H1 (cell line): ENCODE data around the gene PGP. TPM values are rescaled to one million over a fixed set of nuclear protein-coding genes. Genes with fewer than 3 reads are reported as not detected.

ENCODE experiments used
- CTCF ChIA-PET: fragments of 300-600 bp; sonication (Branson Sonifier 250); formaldehyde crosslinking; loops from one replicate; lab custom pipeline; 2021; ENCODE audit not compliant: partially characterized antibody; lab: Charles Lee
- POLR2A ChIA-PET: fragments of 300-600 bp; sonication (Branson Sonifier 250); formaldehyde crosslinking; loops from one replicate; lab custom pipeline; 2021; ENCODE audit warnings: inconsistent platforms; ENCODE audit not compliant: partially characterized antibody; lab: Charles Lee
- DNase-seq, 2 experiments: peaks; one replicate each; pipeline versions ENCODE4 v3.0.0 to v3.0.0-alpha.2; 2010 to 2022; ENCODE audit warnings: low spot score in 2 of 2, low read depth in 1 of 2, mixed read lengths in 1 of 2
- FAIRE-seq: peaks from 2 replicates; lab custom pipeline; 2011; peaks lifted over from hg19 to GRCh38; lab: Jason Lieb, UNC
- H2AFZ ChIP-seq: 2 replicates; pipeline ENCODE4 v1.8.1; 2012; ENCODE audit warnings: low read length, inconsistent platforms
- H2AK5ac ChIP-seq: 2 replicates; pipeline ENCODE4 v1.6.1; 2013; ENCODE audit warnings: low read depth, low read length
- H2BK120ac ChIP-seq: replicated peaks from 2 replicates; pipeline ENCODE3; 2013; ENCODE audit warnings: low read depth, low read length, inconsistent platforms
- H2BK12ac ChIP-seq: 2 replicates; pipeline ENCODE4 v1.6.1; 2013; ENCODE audit warnings: low read depth, low read length
- H2BK15ac ChIP-seq: 2 replicates; pipeline ENCODE4 v1.6.1; 2013; ENCODE audit warnings: low read length
- H2BK20ac ChIP-seq: 2 replicates; pipeline ENCODE4 v1.6.1; 2013; ENCODE audit warnings: low read length
- H2BK5ac ChIP-seq: 2 replicates; pipeline ENCODE4 v1.6.1; 2013; ENCODE audit warnings: low read depth, low read length
- H3K14ac ChIP-seq: 2 replicates; pipeline ENCODE4 v1.6.1; 2013; ENCODE audit warnings: inconsistent platforms; ENCODE audit not compliant: insufficient read length
- H3K18ac ChIP-seq: 2 replicates; pipeline ENCODE4 v1.6.1; 2013; ENCODE audit warnings: low read length; ENCODE audit errors: extremely low read depth
- H3K23ac ChIP-seq: 2 replicates; pipeline ENCODE4 v1.6.1; 2013; ENCODE audit warnings: inconsistent platforms; ENCODE audit not compliant: insufficient read length
- H3K23me2 ChIP-seq: 2 replicates; pipeline ENCODE4 v1.6.1; 2013; ENCODE audit warnings: low read depth, low read length
- H3K27ac ChIP-seq: 2 replicates; pipeline ENCODE4 v1.6.1; 2011; ENCODE audit warnings: low read depth, low read length, inconsistent platforms
- H3K27me3 ChIP-seq, 4 experiments: replicated peaks in 1 of 4; 1 replicate in 1 of 4; 2 replicates in 3 of 4; pipeline versions ENCODE4 v1.6.1 to v1.8.1; 2011 to 2013; ENCODE audit warnings: low read length in 3 of 4, mild to moderate bottlenecking in 3 of 4, inconsistent platforms in 2 of 4, mixed read lengths in 2 of 4, moderate library complexity in 1 of 4; ENCODE audit not compliant: control insufficient read depth in 3 of 4, insufficient read depth in 3 of 4; ENCODE audit errors: extremely low read depth in 1 of 4
- H3K36me3 ChIP-seq, 4 experiments: 2 replicates each; pipeline versions ENCODE4 v1.6.1 to v1.8.1; 2011 to 2013; ENCODE audit warnings: mild to moderate bottlenecking in 4 of 4, low read length in 3 of 4, moderate library complexity in 2 of 4, control low read depth in 1 of 4, inconsistent platforms in 1 of 4; ENCODE audit not compliant: insufficient read depth in 4 of 4, control insufficient read depth in 2 of 4
- H3K4ac ChIP-seq: replicated peaks from 2 replicates; pipeline ENCODE3; 2013; ENCODE audit warnings: low read length, low read depth, mixed read lengths, inconsistent platforms; ENCODE audit not compliant: insufficient read length
- H3K4me1 ChIP-seq, 4 experiments: replicated peaks in 1 of 4; 1 replicate in 1 of 4; 2 replicates in 3 of 4; pipeline versions ENCODE4 v1.6.1 to v1.8.1; 2011 to 2013; ENCODE audit warnings: low read length in 3 of 4, inconsistent platforms in 2 of 4, mixed read lengths in 1 of 4; ENCODE audit not compliant: insufficient read depth in 4 of 4, control insufficient read depth in 3 of 4
- H3K4me2 ChIP-seq, 2 experiments: 2 replicates each; pipeline versions ENCODE4 v1.6.1 to v1.8.1; 2011 to 2013; ENCODE audit warnings: low read depth in 2 of 2, low read length in 2 of 2, control low read depth in 1 of 2, inconsistent platforms in 1 of 2, mild to moderate bottlenecking in 1 of 2; ENCODE audit not compliant: insufficient read depth in 1 of 2
- H3K4me3 ChIP-seq, 4 experiments: fragments of 200-600, 300-600 bp in 1 of 4; sonication (generic), shearing (Covaris generic), sonication (Bioruptor Twin) in 1 of 4; 2 replicates each; pipeline versions ENCODE4 v1.5.1 to v1.8.1; 2011 to 2016; ENCODE audit warnings: low read length in 4 of 4, low read depth in 3 of 4, control low read depth in 2 of 4, inconsistent platforms in 2 of 4, mild to moderate bottlenecking in 2 of 4, mixed read lengths in 1 of 4, moderate library complexity in 1 of 4; ENCODE audit not compliant: insufficient read depth in 2 of 4; ENCODE audit errors: extremely low read depth in 1 of 4
- H3K56ac ChIP-seq: replicated peaks from 2 replicates; pipeline ENCODE3; 2013; ENCODE audit warnings: low read depth, mild to moderate bottlenecking, mixed read lengths, low read length, inconsistent platforms; ENCODE audit not compliant: insufficient read length
- H3K79me1 ChIP-seq: 2 replicates; pipeline ENCODE4 v1.6.1; 2013; ENCODE audit warnings: low read depth, low read length, control low read depth
- H3K79me2 ChIP-seq, 2 experiments: 2 replicates each; pipeline versions ENCODE4 v1.6.1 to v1.8.1; 2012 to 2013; ENCODE audit warnings: low read length in 2 of 2, mild to moderate bottlenecking in 2 of 2, inconsistent platforms in 1 of 2; ENCODE audit not compliant: insufficient read depth in 2 of 2, control insufficient read depth in 1 of 2
- H3K9ac ChIP-seq, 4 experiments: replicated peaks in 1 of 4; 1 replicate in 1 of 4; 2 replicates in 3 of 4; pipeline versions ENCODE4 v1.6.1 to v1.8.1; 2011 to 2013; ENCODE audit warnings: low read depth in 3 of 4, low read length in 3 of 4, control low read depth in 2 of 4, mild to moderate bottlenecking in 2 of 4, moderate library complexity in 2 of 4, inconsistent platforms in 1 of 4; ENCODE audit errors: extremely low read depth in 1 of 4
- H3K9me3 ChIP-seq, 2 experiments: 2 replicates each; pipeline versions ENCODE4 v1.6.1 to v1.8.1; 2012 to 2013; ENCODE audit warnings: mild to moderate bottlenecking in 2 of 2, moderate library complexity in 2 of 2, control low read depth in 1 of 2, inconsistent platforms in 1 of 2, low read depth in 1 of 2, low read length in 1 of 2, mixed read lengths in 1 of 2; ENCODE audit not compliant: insufficient read depth in 2 of 2
- H4K20me1 ChIP-seq, 2 experiments: replicated peaks in 1 of 2; 2 replicates each; pipeline versions ENCODE3 to v1.8.1; 2011 to 2013; ENCODE audit warnings: inconsistent platforms in 2 of 2, low read length in 2 of 2, mild to moderate bottlenecking in 1 of 2; ENCODE audit not compliant: insufficient read depth in 2 of 2, control insufficient read depth in 1 of 2
- H4K5ac ChIP-seq: 2 replicates; pipeline ENCODE4 v1.6.1; 2013; ENCODE audit warnings: low read length, low read depth, mixed read lengths, inconsistent platforms; ENCODE audit not compliant: insufficient read length
- H4K8ac ChIP-seq: 2 replicates; pipeline ENCODE4 v1.8.0; 2013; ENCODE audit warnings: mild to moderate bottlenecking, moderate library complexity, low read length, inconsistent platforms; ENCODE audit not compliant: insufficient read depth; ENCODE audit errors: extremely low read depth
- H4K91ac ChIP-seq: replicated peaks from 2 replicates; pipeline ENCODE3; 2013; ENCODE audit warnings: low read length, mixed read lengths, inconsistent platforms; ENCODE audit not compliant: insufficient read length
- GTF2F1 ChIP-seq: IDR thresholded peaks from 2 replicates; pipeline ENCODE4 v1.6.1; 2012; ENCODE audit warnings: low read depth, low read length, improper control_type of control experiment, borderline replicate concordance
- KDM1A ChIP-seq: fragments of 200-600, 300-600 bp; sonication (generic); IDR thresholded peaks from 2 replicates; pipeline ENCODE4 v1.7.1; 2016; ENCODE audit warnings: mild to moderate bottlenecking, low read length, borderline replicate concordance
- KDM4A ChIP-seq: IDR thresholded peaks from one replicate; pipeline ENCODE4 v1.7.1; 2012; ENCODE audit warnings: low read depth, mild to moderate bottlenecking, moderate library complexity, low read length, inconsistent platforms; ENCODE audit not compliant: severe bottlenecking
- MAFK ChIP-seq: IDR thresholded peaks from 2 replicates; pipeline ENCODE4 v1.6.1; 2012; ENCODE audit warnings: low read depth, mild to moderate bottlenecking, improper control_type of control experiment, low read length
- SAP30 ChIP-seq: fragments of 300-600 bp; sonication (generic); IDR thresholded peaks from 2 replicates; pipeline ENCODE4 v1.7.1; 2012; ENCODE audit warnings: low read length, moderate library complexity, mild to moderate bottlenecking, inconsistent platforms; ENCODE audit not compliant: insufficient read depth, insufficient replicate concordance
- SIN3A ChIP-seq, 2 experiments: IDR thresholded peaks in 1 of 2; conservative IDR thresholded peaks in 1 of 2; 2 replicates each; pipeline ENCODE4 v1.6.1; 2011 to 2012; ENCODE audit warnings: low read length in 2 of 2, improper control_type of control experiment in 1 of 2, low read depth in 1 of 2, mild to moderate bottlenecking in 1 of 2
- SUZ12 ChIP-seq: fragments of 200-600 bp; sonication (generic); IDR thresholded peaks from 2 replicates; pipeline ENCODE4 v1.6.1; 2012; ENCODE audit warnings: mild to moderate bottlenecking, inconsistent platforms, low read length, moderate library complexity, mixed read lengths
- TBP ChIP-seq: IDR thresholded peaks from 2 replicates; pipeline ENCODE4 v1.6.1; 2011; ENCODE audit warnings: low read depth, low read length, improper control_type of control experiment
- TCF12 ChIP-seq: IDR thresholded peaks from 2 replicates; pipeline ENCODE4 v1.6.1; 2011; ENCODE audit warnings: low read depth, mild to moderate bottlenecking, low read length
- ZNF274 ChIP-seq: IDR thresholded peaks from 2 replicates; pipeline ENCODE4 v1.7.0; 2012; ENCODE audit warnings: low read length, borderline replicate concordance; ENCODE audit errors: extremely low read depth
- WGBS, 2 experiments: shearing (Covaris generic) in 1 of 2; methylation state at CpG; one replicate each; pipeline versions ENCODE4 v1.1.6 to v1.1.7; 2013 to 2015; ENCODE audit warnings: low lambda C conversion rate in 2 of 2, mixed read lengths in 2 of 2, inconsistent platforms in 1 of 2, low coverage in 1 of 2, missing lambda C conversion rate in 1 of 2; ENCODE audit not compliant: insufficient replicate concordance in 2 of 2, insufficient coverage in 1 of 2, insufficient read length in 1 of 2; ENCODE audit errors: extremely low coverage in 1 of 2, missing lambda C conversion rate in 1 of 2; 5-methylcytosine and 5-hydroxymethylcytosine counted together
- polyA plus RNA-seq, 7 experiments: library from polyadenylated mRNA; depleted of rRNA in 3 of 7; stranded (reverse) in 5 of 7; unstranded in 2 of 7; fragments of >200 nt in 5 of 7; fragments of 200-250 nt in 2 of 7; gene quantifications; 1 replicate in 5 of 7; 2 replicates in 1 of 7; 4 replicates in 1 of 7; pipeline versions ENCODE4 v1.2.1 to v1.2.3, GENCODE V29; 2011 to 2013; ENCODE audit warnings: missing spikeins in 2 of 7, mixed read lengths in 2 of 7
- total RNA-seq: library from RNA; stranded (reverse); fragmentation: NEBNext Ultra II Directional; extraction: Animal tissue kit (Norgen Biotek cat#: 25700); gene quantifications from 2 replicates; pipeline ENCODE4 v1.2.1, GENCODE V29; 2021
- TF ChIP-seq, protein P1 (sequence below): IDR thresholded peaks from 2 replicates; pipeline ENCODE4 v1.6.1; 2011; ENCODE audit warnings: low read depth, mild to moderate bottlenecking, low read length; ENCODE audit not compliant: insufficient read depth

PGP gene
- total and polyA plus RNA-seq, 2 of the 8 experiments (the other 6 are each of a cell fraction or from before 2014, with no cell fraction given) = 30.9 to 55.9 TPM

GRCh38 chr16:2166263-2167067, 48.2 kb downstream of the PGP start:
- Histone ChIP-seq H3K36me3 (peaks cover 11 to 30% (median 25%) of the 10 kb centered on the region in 4 experiments; a peak in 7 of 8 replicates), H4K8ac (no peak overlapping the region), H3K4ac (no peak overlapping the region), H3K27ac (no peak overlapping the region), H3K23me2 (no peaks in the 10 kb centered on the region), H3K4me1 (no peaks in the 10 kb centered on the region; a peak in 1 of 7 replicates), H3K79me2 (peaks cover 8 to 33% of the 10 kb centered on the region in 2 experiments; a peak in 3 of 4 replicates), H3K18ac (no peak overlapping the region), H3K4me3 (no peak overlapping the region), H2BK20ac (no peak overlapping the region), H2AFZ (no peak overlapping the region), H3K23ac (no peak overlapping the region), H4K91ac (no peak overlapping the region), H3K79me1 (peaks cover 15% of the 10 kb centered on the region), H2BK12ac (no peak overlapping the region), H3K9ac (no peak overlapping the region), H3K14ac (no peak overlapping the region), H3K27me3 (no peaks in the 10 kb centered on the region), H2BK5ac (no peak overlapping the region), H2BK120ac (no peak overlapping the region), H4K20me1 (peaks cover 8 to 31% of the 10 kb centered on the region in 2 experiments), H3K4me2 (no peak overlapping the region), H3K56ac (no peak overlapping the region), H4K5ac (no peak overlapping the region), H2AK5ac (no peak overlapping the region), H3K9me3 (peaks cover 0 to 17% of the 10 kb centered on the region in 2 experiments; a peak in 1 of 4 replicates), H2BK15ac (no peak overlapping the region)
- FAIRE-seq (no peak), DNase-seq (no peak)
- CTCF ChIA-PET = interaction anchor here (1.2 to 1.4 kb wide), 2 partner anchors 11 to 13 kb away, joined by 3 read pairs; no protein-coding TSS in a partner anchor
- 95% methylated on average over 16 of the region's 17 CpGs; no CpG with 5 or more reads in 1 of the 2 experiments for WGBS, 2 experiments
- POLR2A ChIA-PET = interaction anchor here (0.7 to 13.5 kb wide), 8 partner anchors 10 to 1530 kb away, joined by 3 to 312 read pairs (median 6); partner anchors contain the start of genes METTL26, PGP, RAB26 and TRAF7
- TF ChIP-seq TCF12 (no peak), ZNF274 (no peak), KDM1A (no peak), KDM4A (no peak), SAP30 (no peak), GTF2F1 (no peak), TBP (no peak), SUZ12 (no peak), SIN3A (conservative IDR thresholded peaks at IDR 0.05 in 1 of 2, IDR thresholded peaks at IDR 0.05 in 1 of 2; ENCODE audit: low read depth in 1 of 2, low read length in 2 of 2) (no peak), MAFK (no peak)
- TF ChIP-seq, protein P1, sequence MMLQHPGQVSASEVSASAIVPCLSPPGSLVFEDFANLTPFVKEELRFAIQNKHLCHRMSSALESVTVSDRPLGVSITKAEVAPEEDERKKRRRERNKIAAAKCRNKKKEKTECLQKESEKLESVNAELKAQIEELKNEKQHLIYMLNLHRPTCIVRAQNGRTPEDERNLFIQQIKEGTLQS = no peak
